Sciatic nerve (tissue), 2 donors: ENCODE results near the gene AP3S2. TPM values are rescaled to one million over a fixed set of nuclear protein-coding genes. Genes with fewer than 3 reads are reported as not detected.
A peak's percentile ranks its signal among the peaks of the same experiment; 100 is the strongest.
"Not testable (repeated sequence)": the region's sequence is repeated elsewhere in the genome, so short reads cannot be mapped to it uniquely, and the experiment has no call there.

Source experiments
- ATAC-seq: fragments of 200-7000 bp; cut with Tn5 transposase; one replicate; pipeline ENCODE4 v1.9.1; 2020; ENCODE audit warnings: mild to moderate bottlenecking, moderate library complexity
- DNase-seq: peaks from one replicate; pipeline ENCODE4 v3.0.0-alpha.2; 2020; ENCODE audit warnings: low spot score
- intact Hi-C: fragments of 100-400 bp; cut with DNase I; formaldehyde crosslinking; loops from one replicate; pipeline ENCODE4 v1.14.2; 2022
- total RNA-seq: library from RNA; stranded (reverse); fragmentation: NEBNext Ultra II Directional; extraction: Animal tissue kit (Norgen Biotek cat#: 25700); gene quantifications from one replicate; pipeline ENCODE4 v1.2.1, GENCODE V29; 2021
- donor health status: DM: no; HTN: no; CAD: no.
- donor health status: DM: no; HTN: no; CAD: no.

Gene AP3S2
- total RNA-seq, 1 donor from 2014 or later = 41.8 TPM

DNA sequence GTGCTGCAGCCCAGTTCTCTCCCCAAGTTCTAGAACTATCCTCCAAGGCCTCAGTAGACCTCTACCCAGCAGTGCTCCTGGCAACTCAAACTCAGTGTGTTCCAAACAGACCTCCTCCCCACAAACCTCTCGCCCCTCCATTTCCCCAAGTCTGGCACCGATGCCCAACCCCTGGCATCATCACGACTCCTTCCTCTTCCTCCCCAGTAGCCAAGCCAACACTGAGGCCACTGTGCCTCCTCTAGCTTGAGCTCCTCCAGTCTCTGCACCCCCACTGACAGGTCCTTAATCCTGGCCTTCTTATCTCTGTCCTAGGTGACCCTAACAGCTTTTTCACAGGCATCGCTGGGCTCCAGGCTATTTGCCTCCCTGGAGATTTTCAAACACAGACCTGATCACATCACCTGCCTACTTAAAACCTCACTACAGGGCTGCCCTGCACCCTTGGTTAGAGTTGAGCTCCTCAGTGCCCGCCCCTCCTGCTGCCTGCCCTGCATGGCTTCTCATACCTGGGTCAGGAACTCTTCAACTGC is 12.1 kb upstream of the AP3S2 start:
- DNase-seq = no peak
- intact Hi-C loops = loop anchor here (5.0 kb wide), 1 partner anchor 166 kb away; no protein-coding TSS in a partner anchor
- ATAC-seq = no peak

- no peak for DNase-seq
- ATAC-seq = no peak
- intact Hi-C loops = no loop called here
Observed at GRCh38 chr15:89904519-89904918, 10.7 kb upstream of the AP3S2 start.

GRCh38 chr15:89903858-89904130 is 10.0 kb upstream of the AP3S2 start:
- DNase-seq (no peak), ATAC-seq (no peak)
- intact Hi-C loops = no loop called here

DNA sequence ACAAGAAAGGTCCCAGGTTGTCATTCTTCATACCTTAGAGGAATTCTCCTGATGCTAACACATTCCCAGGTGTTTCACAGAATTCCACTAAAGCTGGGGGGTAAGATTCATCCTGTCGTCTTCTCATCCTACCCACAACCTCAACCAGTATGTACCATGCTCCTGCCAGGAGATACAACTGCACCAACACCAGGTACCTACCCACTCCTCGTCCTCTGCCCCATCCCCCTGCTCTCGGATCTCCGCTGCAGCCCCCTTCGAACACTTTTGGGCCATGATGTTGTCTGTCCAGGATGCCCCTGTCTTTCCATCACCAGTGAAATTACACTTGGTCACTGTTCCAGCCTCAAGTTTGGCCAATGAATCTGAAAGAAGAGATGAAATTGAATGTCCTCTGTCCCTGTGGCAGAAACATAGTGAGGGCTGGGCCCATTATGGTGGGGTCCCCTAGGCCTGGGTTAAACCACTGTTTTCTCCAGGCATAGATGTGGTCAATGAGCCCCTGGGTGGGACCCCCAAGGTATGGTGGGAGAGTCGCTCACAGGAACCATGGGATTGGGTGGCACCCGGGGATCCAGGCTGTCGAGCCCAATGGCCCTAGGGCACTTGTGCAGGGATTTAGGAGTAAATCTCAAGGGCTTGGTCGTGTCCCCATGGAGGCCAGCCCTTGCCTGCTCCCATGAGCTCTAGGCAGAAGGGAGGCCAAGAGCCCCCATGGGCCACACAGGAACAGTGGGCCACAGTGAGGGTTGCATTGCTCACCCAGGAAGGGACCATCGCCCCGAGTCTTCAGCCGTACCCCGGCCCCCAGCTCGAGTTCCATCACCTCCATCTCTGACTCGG is 9.4 kb upstream of the AP3S2 start:
- intact Hi-C loops = no loop called here
- no peak for ATAC-seq
- no peak for DNase-seq

DNA sequence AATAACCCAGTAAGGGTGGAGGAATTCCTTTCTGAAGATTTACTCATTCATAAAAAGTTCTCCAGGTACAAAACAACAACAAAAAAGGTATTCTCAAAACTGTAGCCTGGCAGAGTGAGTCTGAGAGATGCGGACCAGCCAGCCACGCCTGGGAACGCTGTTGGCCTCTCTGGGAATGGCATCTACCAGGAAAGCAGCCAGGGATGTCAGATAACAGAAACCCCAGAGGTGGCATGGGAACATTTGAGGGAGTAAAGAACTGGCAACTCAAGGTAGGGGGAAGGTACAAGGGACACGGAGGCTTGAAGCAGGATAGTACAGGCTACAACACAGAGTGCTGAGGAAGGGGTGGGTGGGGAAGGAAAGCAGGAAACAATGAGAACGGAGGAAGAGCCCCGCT is 7.1 kb upstream of the AP3S2 start:
- ATAC-seq (no peak), DNase-seq (no peak)
- intact Hi-C loops = no loop called here

- intact Hi-C loops = no loop called here
- DNase-seq (no peak), ATAC-seq (no peak)
Observed at GRCh38 chr15:89899951-89900567, 6.3 kb upstream of the AP3S2 start.

GRCh38 chr15:89899295-89899945 is 5.6 kb upstream of the AP3S2 start:
- ATAC-seq (peak; percentile 53), DNase-seq (no peak)
- intact Hi-C loops = no loop called here

DNA sequence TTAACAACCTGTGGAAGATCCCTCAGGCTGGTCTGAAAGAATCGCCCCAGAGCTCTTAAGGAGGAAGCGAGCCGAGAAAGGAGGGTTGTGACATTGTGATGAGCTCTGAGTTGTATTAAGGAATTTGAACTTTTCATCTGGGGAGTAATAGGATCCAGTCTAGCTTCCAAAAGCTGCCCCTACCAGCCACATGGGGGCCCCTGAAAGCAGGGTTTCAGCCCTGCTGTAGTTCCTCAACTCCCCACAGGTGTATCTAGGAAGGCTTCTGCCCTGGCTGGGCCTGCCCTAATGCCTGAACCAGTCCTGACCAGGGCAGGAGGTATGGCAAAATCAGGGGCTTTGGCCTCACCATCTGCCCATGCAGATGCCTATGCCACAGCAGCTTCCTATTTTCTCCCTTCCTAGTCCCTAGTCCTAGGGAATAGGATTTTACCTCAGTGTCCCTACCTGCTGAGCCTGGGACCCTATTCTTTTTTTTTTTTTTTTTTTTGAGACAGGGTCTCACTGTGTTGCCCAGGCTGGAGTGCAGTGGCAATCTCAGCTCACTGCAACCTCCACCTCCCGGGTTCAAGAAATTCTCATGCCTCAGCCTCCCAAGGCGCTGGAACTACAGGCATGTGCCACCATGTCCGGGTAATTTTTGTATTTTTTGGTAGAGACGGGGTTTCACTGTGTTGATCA is 5.0 kb upstream of the AP3S2 start:
- DNase-seq = no peak
- intact Hi-C loops = no loop called here
- ATAC-seq = no peak

- ATAC-seq = no peak
- intact Hi-C loops = no loop called here
Observed at GRCh38 chr15:89898146-89898545, 4.4 kb upstream of the AP3S2 start.

DNA sequence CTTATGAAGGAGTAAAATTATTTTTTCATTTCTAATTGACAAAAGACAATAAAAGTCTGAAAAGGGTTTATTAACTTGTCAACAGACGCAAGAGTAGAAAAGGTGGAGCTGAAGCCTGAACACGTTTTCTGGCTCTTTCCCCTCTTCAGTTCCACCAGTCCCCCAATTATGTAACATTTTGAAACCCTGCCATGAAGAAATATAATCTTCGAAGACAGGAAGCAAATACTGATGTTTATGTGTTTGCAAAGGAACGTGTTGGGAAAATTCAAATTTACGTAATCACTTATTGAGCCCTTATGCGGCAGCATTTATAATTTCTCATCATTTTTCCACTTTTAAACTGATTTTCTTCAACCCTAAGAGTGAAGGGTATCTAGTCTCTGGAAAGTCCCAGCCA is 767 bp downstream of the AP3S2 start:
- ATAC-seq (no peak), DNase-seq (no peak)
- intact Hi-C loops = no loop called here

More at GRCh38 chr15:89898146-89898545, 4.4 kb upstream of the AP3S2 start:
- no peak for DNase-seq

GRCh38 chr15:89888214-89888804 is 5.5 kb downstream of the AP3S2 start:
- ATAC-seq = no peak
- DNase-seq = no peak
- intact Hi-C loops = no loop called here

DNA sequence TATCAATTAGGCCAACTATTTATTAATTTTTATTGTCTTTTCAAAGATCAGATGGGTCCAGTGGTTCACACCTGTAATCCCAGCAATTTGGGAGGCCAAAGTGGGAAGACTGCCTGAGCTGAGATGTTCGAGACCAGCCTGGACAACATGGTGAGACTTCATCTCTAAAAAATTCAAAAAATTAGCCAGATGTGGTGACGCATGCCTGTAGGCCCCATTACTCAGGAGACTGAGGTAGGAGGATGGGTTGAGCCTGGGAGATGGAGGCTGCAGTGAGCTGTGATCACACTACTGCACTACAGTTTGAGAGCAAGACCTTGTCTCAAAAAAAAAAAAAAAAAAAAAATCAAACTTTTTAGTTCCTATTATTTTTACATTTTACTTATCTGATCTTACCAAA is 8.2 kb downstream of the AP3S2 start:
- no peak for ATAC-seq
- intact Hi-C loops = no loop called here
- no peak for DNase-seq

DNA sequence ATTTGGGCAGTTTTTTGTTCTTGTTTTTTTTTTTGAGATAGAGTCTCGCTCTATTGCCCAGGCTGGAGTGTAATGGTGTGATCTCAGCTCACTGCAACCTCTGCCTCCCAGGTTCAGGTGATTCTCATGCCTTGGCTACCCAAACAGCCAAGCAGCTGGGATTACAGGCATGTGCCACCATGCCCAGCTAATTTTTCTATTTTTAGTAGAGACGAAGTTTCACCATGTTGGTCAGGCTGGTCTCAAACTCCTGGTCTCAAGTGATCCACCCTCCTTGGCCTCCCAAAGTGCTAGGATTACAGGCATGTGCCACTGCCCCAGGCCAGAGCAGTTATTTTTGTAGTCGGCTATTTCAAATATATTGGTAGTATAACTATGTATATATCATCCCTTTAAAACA is 8.6 kb downstream of the AP3S2 start:
- ATAC-seq, intact Hi-C loops, DNase-seq: not testable (repeated sequence)

- DNase-seq (no peak), ATAC-seq (no peak)
- intact Hi-C loops = no loop called here
Observed at GRCh38 chr15:89883518-89883917, 10.3 kb downstream of the AP3S2 start.

- intact Hi-C loops = no loop called here
- DNase-seq (no peak), ATAC-seq (no peak)
Observed at GRCh38 chr15:89880727-89881126, 13.1 kb downstream of the AP3S2 start.

DNA sequence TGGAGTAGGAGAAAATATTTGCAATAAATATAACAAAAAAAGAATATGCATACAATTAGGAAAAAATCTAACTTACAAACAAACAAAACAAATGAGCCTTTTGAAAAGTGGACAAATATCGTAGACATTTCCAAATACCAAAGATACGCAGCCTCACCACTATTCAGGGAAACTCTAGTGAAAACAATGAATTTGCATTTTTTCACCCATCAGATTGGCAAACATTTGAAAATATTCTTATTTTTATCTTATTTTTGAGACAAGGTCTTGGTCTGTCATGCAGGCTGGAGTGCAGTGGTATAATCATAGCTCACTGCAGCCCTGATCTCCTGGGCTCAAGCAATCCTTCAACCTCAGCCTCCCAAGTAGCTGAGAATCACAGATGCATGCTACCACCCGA is 15.5 kb downstream of the AP3S2 start:
- intact Hi-C loops = loop anchor here (10.0 kb wide), 1 partner anchor 114 kb away; no protein-coding TSS in a partner anchor
- ATAC-seq (no peak), DNase-seq (no peak)

DNA sequence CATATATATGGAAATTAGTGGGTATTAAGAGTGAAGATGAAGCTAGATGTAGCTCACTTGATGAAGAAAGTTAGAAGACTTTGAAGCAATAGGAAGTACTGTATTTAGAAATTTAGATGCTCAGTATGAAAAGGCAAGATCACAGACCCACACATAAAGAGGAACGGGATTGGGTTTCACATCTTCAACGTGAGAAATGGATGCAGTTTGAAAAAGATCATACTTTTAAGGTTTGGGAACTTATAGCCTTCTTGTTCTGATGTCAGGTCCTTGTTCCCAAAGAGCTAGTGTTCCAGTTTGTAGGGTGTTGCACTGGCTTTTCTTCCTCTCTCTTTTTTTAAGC is 16.7 kb downstream of the AP3S2 start:
- DNase-seq (no peak), ATAC-seq (no peak)
- intact Hi-C loops = loop anchor here (10.0 kb wide), 1 partner anchor 112 kb away; no protein-coding TSS in a partner anchor

DNA sequence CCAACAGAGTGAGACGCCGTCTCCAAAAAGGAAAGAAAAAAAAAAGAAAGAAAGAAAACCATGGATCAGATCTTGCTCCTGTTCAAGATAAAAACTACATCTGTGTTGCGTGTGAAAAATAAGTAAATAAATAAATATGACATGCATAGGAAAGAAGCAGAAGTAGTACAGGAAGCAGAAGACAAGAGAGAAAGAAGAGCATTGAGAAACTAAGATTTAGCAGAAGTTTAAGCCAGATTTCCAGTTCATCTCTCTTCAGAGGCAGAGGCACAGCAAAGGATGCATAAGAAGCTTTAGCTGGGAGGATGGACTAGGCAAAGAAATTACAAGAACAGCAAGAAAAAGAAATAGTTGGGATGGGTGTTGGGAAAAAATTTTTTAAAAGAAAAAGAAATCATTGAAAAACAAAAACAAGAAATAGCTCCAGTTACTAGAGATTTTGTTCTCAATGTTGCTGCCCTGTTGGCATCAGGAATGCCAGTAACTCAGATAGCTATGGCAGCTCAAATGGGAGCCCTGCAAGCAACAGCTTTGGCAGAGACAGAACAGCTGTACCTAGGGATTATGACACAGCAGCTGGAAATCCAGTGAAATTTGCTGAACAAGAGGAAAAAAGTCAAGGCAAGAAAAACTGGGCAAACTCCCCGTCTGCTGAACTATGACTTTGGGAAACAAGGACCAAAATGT is 17.3 kb downstream of the AP3S2 start:
- no peak for DNase-seq
- ATAC-seq = no peak
- intact Hi-C loops = loop anchor here (10.0 kb wide), 1 partner anchor 112 kb away; no protein-coding TSS in a partner anchor
